Endodermal cell (in vitro differentiated cells): ENCODE results near the gene IKZF5. TPM values are rescaled to one million over a fixed set of nuclear protein-coding genes. Genes with fewer than 3 reads are reported as not detected.

Experiments used
- DNase-seq: peaks from one replicate; pipeline ENCODE4 v3.0.0-alpha.2; 2017
- H3K27ac ChIP-seq: 2 replicates; pipeline ENCODE4 v1.5.1; 2013; ENCODE audit warnings: mild to moderate bottlenecking, low read depth, low read length, moderate library complexity
- H3K27me3 ChIP-seq: 2 replicates; pipeline ENCODE4 v1.6.1; 2013; ENCODE audit warnings: mild to moderate bottlenecking, low read length, moderate library complexity; ENCODE audit not compliant: insufficient read depth, control insufficient read depth, poor library complexity, severe bottlenecking
- H3K36me3 ChIP-seq: 2 replicates; pipeline ENCODE4 v1.7.0; 2013; ENCODE audit warnings: mild to moderate bottlenecking, low read length, moderate library complexity; ENCODE audit not compliant: control insufficient read depth, insufficient read depth
- H3K4me1 ChIP-seq: one replicate; pipeline ENCODE4 v1.7.0; 2013; ENCODE audit warnings: low read length; ENCODE audit not compliant: control insufficient read depth, insufficient read depth
- H3K4me3 ChIP-seq: 2 replicates; pipeline ENCODE4 v1.5.1; 2013; ENCODE audit warnings: mild to moderate bottlenecking, low read length, moderate library complexity
- H3K9ac ChIP-seq: 2 replicates; pipeline ENCODE4 v1.6.1; 2013; ENCODE audit warnings: mild to moderate bottlenecking, low read length, moderate library complexity; ENCODE audit not compliant: poor library complexity, severe bottlenecking; ENCODE audit errors: extremely low read depth
- H3K9me3 ChIP-seq: 2 replicates; pipeline ENCODE4 v1.6.1; 2013; ENCODE audit warnings: mild to moderate bottlenecking, low read length, moderate library complexity; ENCODE audit not compliant: control insufficient read depth
- H3K27ac Mint-ChIP-seq: 2 replicates; pipeline ENCODE4 v1.8.0; 2020; ENCODE audit warnings: mixed read lengths
- H3K27me3 Mint-ChIP-seq: 2 replicates; pipeline ENCODE4 v1.8.0; 2021; ENCODE audit warnings: mild to moderate bottlenecking, mixed read lengths; ENCODE audit not compliant: insufficient read depth
- H3K36me3 Mint-ChIP-seq: 2 replicates; pipeline ENCODE4 v1.8.0; 2020; ENCODE audit warnings: low read depth, mixed read lengths
- H3K4me1 Mint-ChIP-seq: 2 replicates; pipeline ENCODE4 v1.8.0; 2020; ENCODE audit warnings: mixed read lengths
- H3K4me3 Mint-ChIP-seq: 2 replicates; pipeline ENCODE4 v1.8.0; 2020; ENCODE audit warnings: mild to moderate bottlenecking, moderate library complexity, mixed read lengths
- H3K9me3 Mint-ChIP-seq: 2 replicates; pipeline ENCODE4 v1.8.0; 2020; ENCODE audit warnings: mild to moderate bottlenecking, mixed read lengths
- CTCF ChIP-seq: fragments of 200-600 bp; sonication (generic); conservative IDR thresholded peaks from 2 replicates; pipeline ENCODE4 v1.5.0; 2021; ENCODE audit warnings: antibody characterized with exemption, mild to moderate bottlenecking
- WGBS, 2 experiments: methylation state at CpG; one replicate each; pipeline versions ENCODE4 v1.1.5 to v1.1.7; 2013; ENCODE audit warnings: missing lambda C conversion rate in 2 of 2, mixed read lengths in 1 of 2; ENCODE audit not compliant: insufficient coverage in 1 of 2, insufficient read length in 1 of 2; 5-methylcytosine and 5-hydroxymethylcytosine counted together
- total RNA-seq, 2 donors: library from RNA; stranded (reverse); fragmentation: NEBNext Ultra II Directional in 1 of 2; extraction: Animal tissue kit (Norgen Biotek cat#: 25700) in 1 of 2; gene quantifications; 2 replicates in 1 of 2; 3 replicates in 1 of 2; pipeline ENCODE4 v1.2.1, GENCODE V29; 2021

IKZF5 gene
- total RNA-seq, 2 donors from 2014 or later, result 10.3 to 14.4 TPM

- no peaks in the 10 kb centered on the region for H3K27me3 ChIP-seq
- H3K4me1 ChIP-seq, result no peaks in the 10 kb centered on the region
- 95 to 100% methylated on average over 2 of the region's 2 CpGs for WGBS, 2 experiments
- Mint-ChIP-seq H3K4me1 (peaks cover 44% of the 10 kb centered on the region), H3K9me3 (peaks cover 13% of the 10 kb centered on the region), H3K27me3 (no peaks in the 10 kb centered on the region), H3K36me3 (peaks cover 49% of the 10 kb centered on the region), H3K4me3 (no peak overlapping the region), H3K27ac (no peak overlapping the region)
- no peak for DNase-seq
- TF ChIP-seq CTCF, result no peak
- no peak overlapping the region for H3K9ac ChIP-seq
- no peaks in the 10 kb centered on the region for H3K9me3 ChIP-seq
- no peak overlapping the region for H3K4me3 ChIP-seq
- no peak overlapping the region for H3K27ac ChIP-seq
- no peaks in the 10 kb centered on the region for H3K36me3 ChIP-seq
Observed at GRCh38 chr10:123014772-123015171, 6.2 kb upstream of the IKZF5 start.

DNA sequence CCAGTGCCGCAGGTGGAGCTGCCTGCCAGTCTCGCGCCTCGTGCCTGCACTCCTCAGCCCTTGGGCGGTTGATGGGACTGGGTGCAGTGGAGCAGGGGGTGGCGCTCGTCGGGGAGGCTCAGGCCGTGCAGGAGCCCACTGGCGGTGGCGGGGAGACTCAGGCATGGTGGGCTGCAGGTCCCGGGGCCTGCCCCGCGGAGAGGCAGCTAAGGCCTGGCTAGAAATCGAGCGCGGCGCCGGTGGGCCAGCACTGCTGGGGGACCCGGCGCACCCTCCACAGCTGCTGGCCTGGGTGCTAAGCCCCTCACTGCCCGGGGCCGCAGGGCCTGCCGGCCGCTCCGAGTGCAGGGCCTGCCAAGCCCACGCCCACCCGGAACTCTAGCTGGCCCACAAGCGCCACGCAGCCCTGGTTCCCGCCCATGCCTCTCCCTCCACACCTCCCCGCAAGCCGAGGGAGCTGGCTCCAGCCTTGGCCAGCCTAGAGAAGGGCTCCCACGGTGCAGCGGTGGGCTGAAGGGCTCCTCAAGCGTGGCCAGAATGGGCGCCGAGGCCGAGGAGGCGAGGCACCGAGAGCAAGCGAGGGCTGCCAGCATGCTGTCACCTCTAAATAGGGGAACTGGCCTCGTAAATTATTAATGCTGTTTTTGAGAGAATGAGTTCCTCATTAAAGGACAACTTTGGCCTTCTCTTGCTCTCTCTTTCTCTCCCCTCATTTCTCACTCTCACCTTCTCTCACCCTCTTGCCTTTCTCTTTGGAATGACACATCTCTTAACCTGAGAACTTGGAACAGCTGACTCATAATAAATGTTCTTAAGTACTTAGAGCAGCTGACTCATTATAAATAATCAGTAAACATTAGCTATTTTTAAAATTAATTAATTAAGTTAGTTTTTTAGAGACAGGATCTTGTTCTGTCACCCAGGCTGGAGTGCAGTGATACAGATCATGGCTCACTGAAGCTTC, 5.1 kb upstream of the IKZF5 start:
- no peak overlapping the region for H3K9ac ChIP-seq
- H3K9me3 ChIP-seq, result no peaks in the 10 kb centered on the region
- H3K27me3 Mint-ChIP-seq, result no peaks in the 10 kb centered on the region
- H3K4me3 Mint-ChIP-seq, result no peak overlapping the region
- no peak overlapping the region for H3K27ac ChIP-seq
- H3K36me3 Mint-ChIP-seq, result peaks cover 49% of the 10 kb centered on the region
- TF ChIP-seq CTCF, result no peak
- H3K36me3 ChIP-seq, result no peaks in the 10 kb centered on the region
- peaks cover 13% of the 10 kb centered on the region for H3K9me3 Mint-ChIP-seq
- no peaks in the 10 kb centered on the region for H3K27me3 ChIP-seq
- DNase-seq, result no peak
- no peak overlapping the region for H3K27ac Mint-ChIP-seq
- 94 to 96% methylated on average over 24 to 43 of the region's 43 CpGs for WGBS, 2 experiments
- H3K4me1 ChIP-seq, result no peaks in the 10 kb centered on the region
- no peak overlapping the region for H3K4me3 ChIP-seq
- peaks cover 40% of the 10 kb centered on the region for H3K4me1 Mint-ChIP-seq

- Mint-ChIP-seq H3K36me3 (peaks cover 41% of the 10 kb centered on the region), H3K27me3 (no peaks in the 10 kb centered on the region), H3K9me3 (peaks cover 9% of the 10 kb centered on the region), H3K4me3 (no peak overlapping the region), H3K27ac (no peak overlapping the region), H3K4me1 (peaks cover 39% of the 10 kb centered on the region)
- Histone ChIP-seq H3K9ac (no peak overlapping the region), H3K36me3 (no peaks in the 10 kb centered on the region), H3K4me3 (no peak overlapping the region), H3K27me3 (no peaks in the 10 kb centered on the region), H3K4me1 (no peaks in the 10 kb centered on the region), H3K9me3 (no peaks in the 10 kb centered on the region), H3K27ac (no peak overlapping the region)
- 80 to 93% methylated on average over 1 to 3 of the region's 3 CpGs for WGBS, 2 experiments
- DNase-seq, result no peak
- TF ChIP-seq CTCF, result no peak
Observed at GRCh38 chr10:123011987-123012386, 3.4 kb upstream of the IKZF5 start.
